Measurements from ENCODE around the gene FIGLA.
A peak's percentile ranks its signal among the peaks of the same experiment; 100 is the strongest.

Gene FIGLA, protein sequence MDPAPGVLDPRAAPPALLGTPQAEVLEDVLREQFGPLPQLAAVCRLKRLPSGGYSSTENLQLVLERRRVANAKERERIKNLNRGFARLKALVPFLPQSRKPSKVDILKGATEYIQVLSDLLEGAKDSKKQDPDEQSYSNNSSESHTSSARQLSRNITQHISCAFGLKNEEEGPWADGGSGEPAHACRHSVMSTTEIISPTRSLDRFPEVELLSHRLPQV

DNA sequence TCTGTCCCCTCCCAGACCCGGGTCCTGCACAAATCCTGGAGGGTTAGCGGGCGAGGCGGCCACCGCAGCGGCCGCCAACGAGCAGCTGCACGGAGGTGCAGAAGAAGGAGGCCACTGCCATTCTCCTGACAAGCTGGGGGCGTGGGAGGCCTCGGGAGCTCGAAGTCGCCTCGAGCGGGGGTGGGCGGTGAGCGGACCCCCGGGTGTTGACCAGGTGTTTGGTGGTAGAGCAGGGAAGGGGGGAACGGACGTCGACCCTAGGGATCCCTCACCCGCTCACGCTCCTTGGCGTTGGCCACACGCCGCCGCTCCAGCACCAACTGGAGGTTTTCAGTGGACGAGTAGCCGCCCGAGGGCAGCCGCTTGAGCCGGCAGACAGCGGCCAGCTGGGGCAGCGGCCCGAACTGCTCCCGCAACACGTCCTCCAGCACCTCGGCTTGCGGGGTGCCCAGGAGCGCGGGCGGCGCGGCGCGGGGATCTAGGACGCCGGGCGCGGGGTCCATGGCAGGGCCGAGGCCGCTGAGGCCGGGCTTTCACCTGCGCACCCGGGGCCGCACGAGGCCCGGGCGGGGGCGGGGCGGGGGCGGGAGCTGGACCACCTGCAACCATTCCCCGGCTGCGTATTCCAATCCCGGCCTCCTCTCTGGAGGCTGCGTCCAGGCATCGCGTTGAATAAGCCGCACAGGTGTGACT lies at the start of gene FIGLA:
TSS of gene FIGLA (minus strand) at position 508 of the 693 bp plus-strand sequence. CDS start at position 503, 5 bp downstream.
- peak; percentile 9 for DNase-seq

- no peak for DNase-seq
Measured at GRCh38 chr2:70837980-70838925, 47.8 kb upstream of the FIGLA start.

DNA sequence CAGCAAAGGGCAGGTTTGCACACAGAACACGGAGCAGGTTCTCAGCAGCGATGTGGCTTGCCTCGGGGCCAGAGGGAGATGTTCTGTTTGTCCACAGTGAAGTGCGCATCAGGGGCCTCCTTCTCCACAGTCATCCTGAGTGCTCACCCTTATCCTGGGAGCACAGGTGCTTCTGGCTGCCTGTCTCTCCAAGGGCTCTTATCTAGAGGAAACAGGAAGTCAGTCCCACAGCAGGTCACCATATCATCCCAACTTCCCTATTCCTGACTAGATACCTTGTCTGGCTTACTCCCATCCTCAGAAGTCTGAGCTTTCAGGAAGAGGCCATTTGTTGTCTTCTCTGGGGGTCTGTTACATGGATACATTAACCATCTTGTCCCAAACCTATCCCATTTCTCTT lies 45.2 kb upstream of the FIGLA start, which contains the start of gene CD207:
TSS of gene CD207 (minus strand) at position 174 of the 400 bp plus-strand sequence. CDS start at position 134, 40 bp downstream.
- no peak for DNase-seq

GRCh38 chr2:70834881-70835280 lies 44.4 kb upstream of the FIGLA start:
- no peak for DNase-seq

GRCh38 chr2:70834106-70834505 lies 43.7 kb upstream of the FIGLA start:
- no peak for DNase-seq

GRCh38 chr2:70833246-70833645 lies 42.8 kb upstream of the FIGLA start:
- no peak for DNase-seq

DNA sequence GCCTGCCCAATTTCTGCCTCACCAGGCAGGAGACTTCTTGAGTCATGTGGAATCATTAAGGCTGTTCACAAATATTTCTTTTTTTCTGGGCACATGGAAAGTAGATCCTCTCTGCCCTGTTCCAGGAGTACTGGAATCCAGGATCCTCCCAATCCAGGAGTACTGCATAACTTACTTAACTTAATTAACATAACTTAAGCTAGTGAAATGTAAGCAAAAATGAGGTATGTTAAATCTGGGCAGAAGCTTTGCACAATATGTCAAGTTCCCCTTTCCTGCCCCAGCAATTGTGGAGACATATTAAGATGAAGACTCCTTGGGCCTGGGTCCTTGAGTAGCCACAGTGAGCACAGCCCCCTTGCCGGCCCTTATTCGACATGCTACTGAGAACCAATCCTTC lies 41.9 kb upstream of the FIGLA start:
- no peak for DNase-seq

- DNase-seq, result no peak
Measured at GRCh38 chr2:70831861-70832260, 41.4 kb upstream of the FIGLA start.

- DNase-seq, result no peak
Measured at GRCh38 chr2:70830366-70830765, 39.9 kb upstream of the FIGLA start.

GRCh38 chr2:70829916-70830315 lies 39.5 kb upstream of the FIGLA start:
- no peak for DNase-seq

- no peak for DNase-seq
Measured at GRCh38 chr2:70828914-70829824, 38.7 kb upstream of the FIGLA start.

GRCh38 chr2:70828115-70828514 lies 37.7 kb upstream of the FIGLA start:
- DNase-seq, result no peak

- no peak for DNase-seq
Measured at GRCh38 chr2:70827388-70827787, 36.9 kb upstream of the FIGLA start.

DNA sequence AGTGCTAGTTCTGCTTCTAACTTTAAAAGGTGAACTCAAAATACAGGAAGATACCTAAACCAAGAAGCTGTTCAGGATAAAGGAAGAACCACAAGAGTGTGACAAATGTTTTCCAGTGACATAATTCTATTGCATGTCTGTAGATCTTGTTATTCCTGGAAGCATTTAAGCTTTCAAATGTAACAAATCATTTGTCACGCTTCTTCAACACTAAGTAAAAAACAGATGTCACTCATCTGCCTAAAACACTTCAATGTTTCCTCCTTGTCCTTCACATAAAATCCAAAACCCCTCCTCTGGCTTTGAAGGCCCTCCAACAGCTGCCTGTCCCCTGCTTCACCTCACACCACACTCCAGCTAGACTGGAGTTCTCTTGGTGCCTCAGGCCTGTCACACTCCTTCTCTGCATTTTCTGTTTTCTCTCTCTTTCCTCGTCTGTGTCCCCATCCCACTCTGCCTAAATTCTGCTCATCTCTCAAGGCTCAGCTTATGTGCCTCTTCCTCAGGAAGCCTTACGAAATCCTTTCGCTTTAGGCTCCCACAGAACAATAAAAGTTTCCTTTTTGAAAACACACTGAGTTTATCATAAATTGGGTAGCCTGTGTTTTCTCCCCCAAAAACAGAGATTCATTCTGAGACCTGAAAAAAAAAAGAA lies 36.4 kb upstream of the FIGLA start:
- DNase-seq, result no peak

DNA sequence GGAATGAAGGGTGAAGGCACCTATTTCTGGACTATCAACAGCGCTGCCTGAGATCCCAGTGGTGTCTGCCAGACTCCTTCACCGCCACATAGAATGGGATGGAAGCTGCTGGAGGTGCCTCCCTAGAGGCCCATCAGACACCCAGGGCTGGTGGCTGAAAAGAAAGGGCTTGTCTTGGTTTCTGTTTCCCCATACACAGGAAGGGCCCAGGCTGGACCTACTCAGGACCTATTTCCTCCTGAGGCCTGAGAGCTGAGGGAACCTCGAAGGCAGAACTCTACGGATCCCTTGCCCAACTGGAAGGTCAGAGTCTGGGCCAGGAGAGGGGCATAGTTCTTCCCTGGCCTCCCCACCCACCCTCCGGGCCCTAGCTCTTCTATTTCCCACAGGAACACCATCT lies 32.8 kb upstream of the FIGLA start:
- DNase-seq, result no peak

DNA sequence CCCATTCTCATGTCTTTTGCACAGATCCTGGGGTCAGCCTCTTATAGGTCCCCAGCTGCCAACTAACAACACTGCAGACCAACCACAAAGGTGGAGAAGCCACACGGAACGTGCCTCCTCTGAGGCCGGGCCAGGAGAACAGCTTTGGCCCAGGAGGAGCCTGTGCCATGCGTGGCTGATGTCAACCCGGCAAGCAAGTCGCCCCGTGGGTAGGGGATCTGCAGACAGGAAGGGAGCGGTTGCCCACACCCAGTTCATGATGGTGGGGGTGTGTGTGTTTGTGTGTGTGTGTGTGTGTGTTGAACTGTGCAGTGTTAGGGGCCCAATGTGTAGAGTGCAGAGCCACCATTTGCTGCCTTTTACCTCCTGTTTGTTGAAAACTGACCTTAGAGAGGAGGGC lies 32.4 kb upstream of the FIGLA start:
- DNase-seq, result peak; percentile 9

DNA sequence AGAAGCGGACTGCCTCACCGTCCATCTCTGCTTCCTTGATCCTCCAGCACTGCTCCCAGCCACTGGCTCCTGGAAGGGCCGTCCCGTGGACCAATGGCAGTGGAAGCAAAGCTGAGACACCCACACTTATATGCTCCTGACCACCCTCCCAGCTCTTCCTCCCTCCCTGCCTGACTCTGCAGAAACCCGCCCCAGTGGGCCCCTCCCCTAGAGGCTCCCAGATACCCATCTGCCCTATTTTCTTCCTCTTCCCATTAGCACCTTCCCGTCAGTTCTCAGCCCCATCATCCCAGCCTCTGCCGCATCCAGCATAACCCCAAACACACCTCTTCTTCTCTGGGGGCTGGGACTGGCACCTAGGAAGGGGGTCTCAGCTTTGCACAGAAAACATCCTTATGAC lies 30.1 kb upstream of the FIGLA start, which contains the start of gene CLEC4F:
TSS of gene CLEC4F (minus strand) at position 101 of the 400 bp plus-strand sequence. CDS start at position 25, 76 bp downstream.
- DNase-seq, result no peak

- no peak for DNase-seq
Measured at GRCh38 chr2:70817284-70817954, 27.0 kb upstream of the FIGLA start.

- DNase-seq, result no peak
Measured at GRCh38 chr2:70816726-70817125, 26.3 kb upstream of the FIGLA start.

GRCh38 chr2:70808983-70809958 lies 18.8 kb upstream of the FIGLA start:
- no peak for DNase-seq
